ENCODE results near the gene SIT1. TPM values are rescaled to one million over a fixed set of nuclear protein-coding genes. Genes with fewer than 3 reads are reported as not detected.

Gene SIT1
- total RNA-seq, 1 donor from 2014 or later = not detected

GRCh38 chr9:35660966-35661415 lies 10.3 kb upstream of the SIT1 start:
- peak overlapping the region; percentile 79 for H3K4me3 Mint-ChIP-seq (ENCODE audit: unreplicated experiment)
- H3K4me1 Mint-ChIP-seq (ENCODE audit: low read depth, unreplicated experiment) = peaks cover 14% of the 10 kb centered on the region
- FAIRE-seq (no peak), DNase-seq (ENCODE audit: low read depth) (no peak)
- peaks cover 30% of the 10 kb centered on the region for H3K4me1 ChIP-seq (ENCODE audit: insufficient read depth, low read length)
- H2AFZ ChIP-seq (ENCODE audit: low read depth, low read length) = no peak overlapping the region
- no peak overlapping the region for H3K9ac ChIP-seq (ENCODE audit: low read length)
- H3K27me3 Mint-ChIP-seq (ENCODE audit: low read depth, unreplicated experiment) = no peaks in the 10 kb centered on the region
- H3K36me3 Mint-ChIP-seq (ENCODE audit: low read depth, unreplicated experiment) = peaks cover 1% of the 10 kb centered on the region
- H3K9me3 ChIP-seq (ENCODE audit: insufficient read depth, low read depth, low read length) = no peaks in the 10 kb centered on the region
- no peaks in the 10 kb centered on the region for H3K27me3 ChIP-seq (ENCODE audit: insufficient read depth, low read length)
- no peak overlapping the region for H3K27ac ChIP-seq (ENCODE audit: low read depth, low read length)
- H3K36me3 ChIP-seq (ENCODE audit: insufficient read depth, low read length) = peaks cover 6% of the 10 kb centered on the region
- H3K4me3 ChIP-seq (ENCODE audit: insufficient read depth, low read depth, low read length) = no peak overlapping the region
- peak overlapping the region; percentile 47 for H3K27ac Mint-ChIP-seq (ENCODE audit: unreplicated experiment)
- H4K20me1 ChIP-seq (ENCODE audit: insufficient read depth, low read length) = peaks cover 8% of the 10 kb centered on the region
- peaks cover 11% of the 10 kb centered on the region for H3K79me2 ChIP-seq (ENCODE audit: insufficient read depth, low read length)
- H3K9me3 Mint-ChIP-seq (ENCODE audit: unreplicated experiment) = no peaks in the 10 kb centered on the region
- no peak overlapping the region for H3K4me2 ChIP-seq (ENCODE audit: low read length)
- TF ChIP-seq EZH2 (IDR thresholded peaks at IDR 0.05; ENCODE audit: insufficient read depth, low read length) (no peak), CTCF (IDR thresholded peaks at IDR 0.05; ENCODE audit: insufficient read depth, low read depth, low read length) (peak; percentile 9)

- Histone ChIP-seq H3K27me3 (ENCODE audit: insufficient read depth, low read length) (no peaks in the 10 kb centered on the region), H3K27ac (ENCODE audit: low read depth, low read length) (peak overlapping the region; percentile 100), H3K4me2 (ENCODE audit: low read length) (peak overlapping the region; percentile 86), H2AFZ (ENCODE audit: low read depth, low read length) (no peak overlapping the region), H3K36me3 (ENCODE audit: insufficient read depth, low read length) (peaks cover 6% of the 10 kb centered on the region), H4K20me1 (ENCODE audit: insufficient read depth, low read length) (peaks cover 8% of the 10 kb centered on the region), H3K79me2 (ENCODE audit: insufficient read depth, low read length) (peaks cover 11% of the 10 kb centered on the region), H3K9ac (ENCODE audit: low read length) (peak overlapping the region; percentile 92), H3K4me1 (ENCODE audit: insufficient read depth, low read length) (peaks cover 18% of the 10 kb centered on the region), H3K4me3 (ENCODE audit: insufficient read depth, low read depth, low read length) (peak overlapping the region; percentile 78), H3K9me3 (ENCODE audit: insufficient read depth, low read depth, low read length) (no peaks in the 10 kb centered on the region)
- TF ChIP-seq EZH2 (IDR thresholded peaks at IDR 0.05; ENCODE audit: insufficient read depth, low read length) = no peak
- no peak for TF ChIP-seq CTCF (IDR thresholded peaks at IDR 0.05; ENCODE audit: insufficient read depth, low read depth, low read length)
- Mint-ChIP-seq H3K9me3 (ENCODE audit: unreplicated experiment) (no peaks in the 10 kb centered on the region), H3K36me3 (ENCODE audit: low read depth, unreplicated experiment) (peaks cover 1% of the 10 kb centered on the region), H3K27me3 (ENCODE audit: low read depth, unreplicated experiment) (no peaks in the 10 kb centered on the region), H3K4me3 (ENCODE audit: unreplicated experiment) (peak overlapping the region; percentile 87), H3K4me1 (ENCODE audit: low read depth, unreplicated experiment) (peaks cover 12% of the 10 kb centered on the region), H3K27ac (ENCODE audit: unreplicated experiment) (peak overlapping the region; percentile 35)
- FAIRE-seq = no peak
- DNase-seq (ENCODE audit: low read depth) = peak; percentile 42
Observed at GRCh38 chr9:35659340-35659739, 8.6 kb upstream of the SIT1 start.

GRCh38 chr9:35658968-35659220 lies 8.2 kb upstream of the SIT1 start:
- no peak for DNase-seq (ENCODE audit: low read depth)
- Histone ChIP-seq H3K79me2 (ENCODE audit: insufficient read depth, low read length) (peaks cover 11% of the 10 kb centered on the region), H3K9me3 (ENCODE audit: insufficient read depth, low read depth, low read length) (no peaks in the 10 kb centered on the region), H3K4me1 (ENCODE audit: insufficient read depth, low read length) (peaks cover 15% of the 10 kb centered on the region), H3K27me3 (ENCODE audit: insufficient read depth, low read length) (no peaks in the 10 kb centered on the region), H2AFZ (ENCODE audit: low read depth, low read length) (peak overlapping the region; percentile 92), H3K36me3 (ENCODE audit: insufficient read depth, low read length) (peaks cover 6% of the 10 kb centered on the region), H4K20me1 (ENCODE audit: insufficient read depth, low read length) (peaks cover 8% of the 10 kb centered on the region), H3K4me3 (ENCODE audit: insufficient read depth, low read depth, low read length) (peak overlapping the region; percentile 78), H3K27ac (ENCODE audit: low read depth, low read length) (peak overlapping the region; percentile 100), H3K9ac (ENCODE audit: low read length) (peak overlapping the region; percentile 92), H3K4me2 (ENCODE audit: low read length) (peak overlapping the region; percentile 86)
- no peak for TF ChIP-seq EZH2 (IDR thresholded peaks at IDR 0.05; ENCODE audit: insufficient read depth, low read length)
- no peak for TF ChIP-seq CTCF (IDR thresholded peaks at IDR 0.05; ENCODE audit: insufficient read depth, low read depth, low read length)
- Mint-ChIP-seq H3K9me3 (ENCODE audit: unreplicated experiment) (no peaks in the 10 kb centered on the region), H3K4me3 (ENCODE audit: unreplicated experiment) (peak overlapping the region; percentile 87), H3K36me3 (ENCODE audit: low read depth, unreplicated experiment) (peaks cover 1% of the 10 kb centered on the region), H3K27ac (ENCODE audit: unreplicated experiment) (peak overlapping the region; percentile 75), H3K4me1 (ENCODE audit: low read depth, unreplicated experiment) (peaks cover 12% of the 10 kb centered on the region), H3K27me3 (ENCODE audit: low read depth, unreplicated experiment) (no peaks in the 10 kb centered on the region)
- no peak for FAIRE-seq

Data from astrocyte (in vitro differentiated cells and primary cell).